Body of pancreas (tissue), 4 donors: ENCODE measurements around the gene TMEM43. TPM values are rescaled to one million over a fixed set of nuclear protein-coding genes. Genes with fewer than 3 reads are reported as not detected.

Experiments used
- ATAC-seq: fragments of 150-250 bp; one replicate; pipeline ENCODE4 v1.9.1; 2016
- DNase-seq, 4 donors: peaks; one replicate each; pipeline ENCODE4 v3.0.0-alpha.2; 2019
- H3K27ac ChIP-seq, 4 donors: fragments of 200-600 bp; sonication (generic); 1 replicate in 3 of 4; 2 replicates in 1 of 4; pipeline versions ENCODE4 v1.5.1 to v1.6.1; 2016 to 2019; ENCODE audit warnings: mild to moderate bottlenecking in 1 of 4, mixed read lengths in 1 of 4, moderate library complexity in 1 of 4
- H3K27me3 ChIP-seq, 2 donors: fragments of 200-600 bp; sonication (generic); one replicate each; pipeline ENCODE4 v1.6.0; 2016; ENCODE audit warnings: mild to moderate bottlenecking in 1 of 2
- H3K36me3 ChIP-seq, 2 donors: fragments of 200-600 bp; sonication (generic); replicated peaks in 1 of 2; 2 replicates each; pipeline ENCODE4 v1.5.1; 2016; ENCODE audit warnings: low read depth in 2 of 2; ENCODE audit not compliant: insufficient read depth in 1 of 2
- H3K4me1 ChIP-seq: fragments of 200-600 bp; sonication (generic); one replicate; pipeline ENCODE4 v1.6.0; 2016
- H3K4me3 ChIP-seq, 2 donors: fragments of 200-600 bp; sonication (generic); 1 replicate in 1 of 2; 2 replicates in 1 of 2; pipeline ENCODE4 v1.5.1; 2016 to 2019
- H3K9me3 ChIP-seq, 3 donors: fragments of 200-600 bp; sonication (generic); 1 replicate in 2 of 3; 2 replicates in 1 of 3; pipeline ENCODE4 v1.5.1; 2016
- POLR2A ChIP-seq, 3 donors: fragments of 450-650 bp; IDR thresholded peaks; one replicate each; pipeline ENCODE4 v1.6.1; 2016; ENCODE audit warnings: antibody characterized with exemption in 3 of 3, mild to moderate bottlenecking in 2 of 3
- WGBS, 2 donors: methylation state at CpG; one replicate each; pipeline ENCODE4 v1.1.5; 2017; 5-methylcytosine and 5-hydroxymethylcytosine counted together
- intact Hi-C: fragments of 100-400 bp; cut with DNase I; formaldehyde crosslinking; loops from one replicate; pipeline ENCODE4 v1.15.1; 2023
- total RNA-seq, 2 donors: library from RNA; depleted of rRNA; stranded (reverse); fragments of >200 nt; gene quantifications; one replicate each; pipeline ENCODE4 v1.1.0, GENCODE V29; 2016
- TF ChIP-seq, protein P1 (sequence below), 7 experiments: fragments of 450-650 bp in 4 of 7; fragments of 200-600 bp in 3 of 7; sonication (generic) in 3 of 7; IDR thresholded peaks; one replicate each; pipeline ENCODE4 v1.5.1; 2016 to 2019; ENCODE audit warnings: antibody characterized with exemption in 7 of 7

The TMEM43 gene
- total RNA-seq, 2 donors from 2014 or later, result 21.8 to 38.4 TPM

DNA sequence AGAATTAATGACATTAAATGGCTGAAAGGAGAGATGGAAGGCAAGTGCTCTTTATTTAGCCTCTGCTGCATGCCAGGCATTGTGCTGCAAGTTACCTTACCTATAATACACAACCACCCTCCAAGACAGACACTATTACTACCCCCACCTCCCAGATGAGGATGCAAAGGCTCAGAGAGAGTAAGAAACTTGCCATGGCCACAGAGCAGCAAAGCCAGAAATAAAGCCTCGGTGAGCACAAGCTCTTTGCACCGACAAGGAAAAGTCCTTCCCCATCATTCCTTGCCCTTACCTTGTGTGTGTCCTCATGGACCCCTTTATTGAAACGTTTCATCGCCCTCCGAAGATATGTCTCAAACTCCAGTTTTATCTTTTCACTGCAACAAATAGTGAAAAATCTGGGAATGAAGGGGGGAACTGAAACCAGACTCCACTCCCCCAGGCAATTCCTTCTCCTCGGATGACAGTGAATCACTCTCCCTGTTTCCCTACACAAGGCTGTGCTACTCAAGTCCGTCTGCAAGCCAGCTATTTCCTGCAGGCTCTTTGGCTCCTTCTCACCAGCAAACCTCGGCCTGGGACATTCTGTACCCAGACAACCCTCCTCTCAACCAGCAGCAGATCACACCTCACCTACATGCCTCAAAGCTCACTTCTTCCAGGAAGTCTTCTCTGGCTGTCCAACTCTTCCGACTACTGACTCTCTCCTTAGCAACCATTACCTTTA is 42.2 kb downstream of the TMEM43 start:
- no peak overlapping the region for H3K4me3 ChIP-seq
- TF ChIP-seq, protein P1, sequence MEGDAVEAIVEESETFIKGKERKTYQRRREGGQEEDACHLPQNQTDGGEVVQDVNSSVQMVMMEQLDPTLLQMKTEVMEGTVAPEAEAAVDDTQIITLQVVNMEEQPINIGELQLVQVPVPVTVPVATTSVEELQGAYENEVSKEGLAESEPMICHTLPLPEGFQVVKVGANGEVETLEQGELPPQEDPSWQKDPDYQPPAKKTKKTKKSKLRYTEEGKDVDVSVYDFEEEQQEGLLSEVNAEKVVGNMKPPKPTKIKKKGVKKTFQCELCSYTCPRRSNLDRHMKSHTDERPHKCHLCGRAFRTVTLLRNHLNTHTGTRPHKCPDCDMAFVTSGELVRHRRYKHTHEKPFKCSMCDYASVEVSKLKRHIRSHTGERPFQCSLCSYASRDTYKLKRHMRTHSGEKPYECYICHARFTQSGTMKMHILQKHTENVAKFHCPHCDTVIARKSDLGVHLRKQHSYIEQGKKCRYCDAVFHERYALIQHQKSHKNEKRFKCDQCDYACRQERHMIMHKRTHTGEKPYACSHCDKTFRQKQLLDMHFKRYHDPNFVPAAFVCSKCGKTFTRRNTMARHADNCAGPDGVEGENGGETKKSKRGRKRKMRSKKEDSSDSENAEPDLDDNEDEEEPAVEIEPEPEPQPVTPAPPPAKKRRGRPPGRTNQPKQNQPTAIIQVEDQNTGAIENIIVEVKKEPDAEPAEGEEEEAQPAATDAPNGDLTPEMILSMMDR (IDR thresholded peaks at IDR 0.05), result no peak
- TF ChIP-seq POLR2A (IDR thresholded peaks at IDR 0.05), result no peak
- H3K27ac ChIP-seq, result no peak overlapping the region
- ATAC-seq (no peak), DNase-seq (no peak)
- no peaks in the 10 kb centered on the region for H3K27me3 ChIP-seq
- H3K4me1 ChIP-seq, result no peaks in the 10 kb centered on the region
- peaks cover 17 to 71% of the 10 kb centered on the region in 2 donors for H3K36me3 ChIP-seq
- intact Hi-C loops, result no loop called here
- WGBS, 2 donors, result 89 to 94% methylated on average over 9 of the region's 9 CpGs
- H3K9me3 ChIP-seq, result peaks cover 0 to 2% (median 0%) of the 10 kb centered on the region in 3 donors

DNA sequence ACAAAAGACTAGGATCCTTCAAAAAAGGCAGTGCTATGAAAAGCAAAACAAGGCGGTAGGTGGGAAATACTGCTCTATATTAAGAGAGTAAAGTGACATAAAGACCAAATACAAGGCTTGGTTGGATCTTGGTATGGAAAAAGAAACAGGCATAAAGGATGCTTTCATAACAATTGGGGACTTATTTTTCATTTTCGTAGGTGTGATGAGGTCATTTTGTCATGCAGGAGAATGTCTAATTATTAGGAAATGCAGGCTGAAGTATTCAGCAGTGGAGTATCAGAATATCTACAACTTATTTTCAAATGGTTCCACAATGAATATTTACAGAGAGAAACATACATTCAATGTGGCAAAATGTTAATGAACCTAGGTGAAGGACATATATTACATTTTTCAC is 44.6 kb downstream of the TMEM43 start:
- intact Hi-C loops, result no loop called here
- no peak for DNase-seq
- Histone ChIP-seq H3K4me3 (no peak overlapping the region), H3K36me3 (peaks cover 13 to 51% of the 10 kb centered on the region in 2 donors), H3K9me3 (no peaks in the 10 kb centered on the region), H3K4me1 (no peaks in the 10 kb centered on the region), H3K27ac (no peak overlapping the region), H3K27me3 (no peaks in the 10 kb centered on the region)
- 88 to 97% methylated on average over 2 of the region's 2 CpGs for WGBS, 2 donors
- ATAC-seq, result no peak
- TF ChIP-seq, protein P1 (IDR thresholded peaks at IDR 0.05), result no peak
- TF ChIP-seq POLR2A (IDR thresholded peaks at IDR 0.05), result no peak

DNA sequence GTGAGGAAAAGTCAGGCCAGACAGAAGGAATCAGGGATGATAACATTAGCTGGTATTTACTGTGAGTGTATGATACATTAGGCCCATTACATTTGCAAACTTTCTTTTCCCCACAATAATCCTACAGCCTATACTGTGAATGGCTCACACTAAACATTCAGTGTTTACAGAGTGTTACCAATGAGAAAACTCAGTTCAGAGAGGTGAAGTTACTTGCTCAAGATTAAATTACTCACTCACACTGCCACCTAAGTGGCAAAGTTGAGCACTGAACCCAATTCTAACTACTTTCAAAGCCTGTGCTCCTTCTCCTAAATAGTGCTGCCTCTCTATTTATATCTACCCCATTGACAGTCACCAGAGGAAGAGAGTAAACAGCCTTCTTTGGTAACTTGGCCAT is 45.0 kb downstream of the TMEM43 start:
- intact Hi-C loops, result no loop called here
- H3K9me3 ChIP-seq, result no peaks in the 10 kb centered on the region
- H3K36me3 ChIP-seq, result peaks cover 12 to 48% of the 10 kb centered on the region in 2 donors
- peaks cover 3% of the 10 kb centered on the region for H3K4me1 ChIP-seq
- TF ChIP-seq POLR2A (IDR thresholded peaks at IDR 0.05), result no peak
- TF ChIP-seq, protein P1 (IDR thresholded peaks at IDR 0.05), result no peak
- ATAC-seq (no peak), DNase-seq (no peak)
- no peak overlapping the region for H3K4me3 ChIP-seq
- H3K27me3 ChIP-seq, result no peaks in the 10 kb centered on the region
- H3K27ac ChIP-seq, result no peak overlapping the region

DNA sequence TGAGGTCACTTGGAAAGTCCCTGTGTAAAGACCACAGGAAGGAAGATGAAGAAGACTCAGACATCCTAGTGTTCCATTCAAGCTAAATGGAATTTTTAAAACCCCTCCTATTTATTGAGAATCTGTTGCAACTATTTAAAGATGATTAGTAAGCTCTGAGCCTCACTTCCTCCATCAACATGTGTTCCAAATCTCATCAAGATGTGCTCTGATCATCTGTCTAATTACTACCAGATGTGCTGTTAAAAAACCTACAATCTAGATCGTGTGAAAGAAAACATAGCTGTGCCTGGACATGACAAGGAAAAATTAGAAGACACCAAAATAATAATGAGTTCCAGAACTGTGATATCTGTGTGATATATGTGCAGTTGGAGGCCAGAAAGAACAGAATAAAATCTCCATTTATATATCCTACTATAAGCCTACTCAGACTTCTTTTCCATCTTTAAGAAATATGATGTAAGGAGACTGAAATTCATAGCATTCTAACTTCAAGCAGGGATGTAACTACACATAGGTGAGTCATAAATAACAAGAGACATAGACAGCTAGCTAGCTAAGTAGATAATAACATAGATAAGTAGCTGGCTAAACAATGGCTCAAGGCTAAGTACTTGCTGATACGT is 45.8 kb downstream of the TMEM43 start:
- WGBS, 2 donors, result 64 to 72% methylated on average over 2 of the region's 2 CpGs
- Histone ChIP-seq H3K36me3 (peaks cover 12 to 40% of the 10 kb centered on the region in 2 donors), H3K27ac (no peak overlapping the region), H3K9me3 (no peaks in the 10 kb centered on the region), H3K4me3 (no peak overlapping the region), H3K4me1 (peaks cover 10% of the 10 kb centered on the region), H3K27me3 (no peaks in the 10 kb centered on the region)
- DNase-seq (no peak), ATAC-seq (no peak)
- TF ChIP-seq, protein P1 (IDR thresholded peaks at IDR 0.05), result no peak
- TF ChIP-seq POLR2A (IDR thresholded peaks at IDR 0.05), result no peak
- intact Hi-C loops, result no loop called here
